HEK293 (cell line): ENCODE measurements around the gene PLCD3.

ENCODE experiments used
- CTCF ChIA-PET: fragments of 350-600 bp; formaldehyde crosslinking; extraction: SDS; loops from one replicate; lab custom pipeline; 2021; ENCODE audit warnings: antibody characterized with exemption; lab: Yijun Ruan, JAX
- POLR2A ChIA-PET: fragments of 300-600 bp; formaldehyde crosslinking; extraction: SDS; loops from one replicate; lab custom pipeline; 2020; ENCODE audit warnings: antibody characterized with exemption, inconsistent platforms; lab: Yijun Ruan, JAX
- H3K27ac ChIP-seq: fragments of 200-500 bp; sonication (Bioruptor generic); 2 replicates; pipeline ENCODE4 v1.5.1; 2014; ENCODE audit warnings: low read depth, low read length, control low read depth, inconsistent platforms; ENCODE audit errors: extremely low read depth
- H3K36me3 ChIP-seq, 2 experiments: fragments of 200-500 bp in 1 of 2; sonication (Bioruptor generic) in 1 of 2; 1 replicate in 1 of 2; 2 replicates in 1 of 2; pipeline ENCODE4 v1.5.1; 2014 to 2017; ENCODE audit warnings: inconsistent platforms in 2 of 2, low read length in 2 of 2; ENCODE audit not compliant: control insufficient read depth in 2 of 2, insufficient read depth in 1 of 2
- H3K4me1 ChIP-seq: fragments of 200-500 bp; sonication (Bioruptor generic); 2 replicates; pipeline ENCODE4 v1.5.1; 2014; ENCODE audit warnings: mild to moderate bottlenecking, low read length, inconsistent platforms; ENCODE audit not compliant: control insufficient read depth, insufficient read depth
- H3K4me3 ChIP-seq: 2 replicates; pipeline ENCODE4 v1.5.1; 2011; ENCODE audit warnings: low read depth, mild to moderate bottlenecking, control low read depth, low read length, moderate library complexity
- H3K9me3 ChIP-seq: fragments of 200-500 bp; sonication (Bioruptor generic); 2 replicates; pipeline ENCODE4 v1.5.1; 2014; ENCODE audit warnings: low read depth, low read length, inconsistent platforms; ENCODE audit not compliant: control insufficient read depth, insufficient read depth
- HOXC10 ChIP-seq: sonication (generic); formaldehyde crosslinking; IDR thresholded peaks from 2 replicates; pipeline ENCODE4 v1.8.1; 2023; ENCODE audit warnings: mild to moderate bottlenecking, missing genetic modification reagents
- KLF10 ChIP-seq: fragments of 450-650 bp; IDR thresholded peaks from 2 replicates; pipeline ENCODE4 v1.5.1; 2018; ENCODE audit warnings: missing biosample characterization, mild to moderate bottlenecking, missing genetic modification characterization
- KLF7 ChIP-seq: fragments of 450-650 bp; formaldehyde crosslinking; IDR thresholded peaks from 2 replicates; pipeline ENCODE4 v1.5.1; 2016; ENCODE audit warnings: missing biosample characterization, missing genetic modification characterization, borderline replicate concordance
- SCRT2 ChIP-seq: fragments of 450-650 bp; formaldehyde crosslinking; IDR thresholded peaks from 2 replicates; pipeline ENCODE4 v1.5.1; 2016; ENCODE audit warnings: missing biosample characterization, missing genetic modification characterization
- TRIM28 ChIP-seq: IDR thresholded peaks from 2 replicates; pipeline ENCODE4 v1.6.1; 2011; ENCODE audit warnings: low read length, control low read depth, borderline replicate concordance
- YY2 ChIP-seq: fragments of 450-650 bp; formaldehyde crosslinking; IDR thresholded peaks from 2 replicates; pipeline ENCODE4 v1.5.1; 2016; ENCODE audit warnings: missing biosample characterization, missing genetic modification characterization
- ZFHX2 ChIP-seq: fragments of 450-650 bp; formaldehyde crosslinking; conservative IDR thresholded peaks from 2 replicates; pipeline ENCODE4 v1.5.1; 2016; ENCODE audit warnings: missing biosample characterization, missing genetic modification characterization
- ZNF155 ChIP-seq: fragments of 450-650 bp; formaldehyde crosslinking; IDR thresholded peaks from 2 replicates; pipeline ENCODE4 v1.5.1; 2016; ENCODE audit warnings: missing biosample characterization, missing genetic modification characterization
- ZNF157 ChIP-seq: fragments of 450-650 bp; formaldehyde crosslinking; IDR thresholded peaks from 2 replicates; pipeline ENCODE4 v1.5.1; 2016; ENCODE audit warnings: missing biosample characterization, missing genetic modification characterization
- ZNF335 ChIP-seq: fragments of 450-650 bp; formaldehyde crosslinking; conservative IDR thresholded peaks from 2 replicates; pipeline ENCODE4 v1.5.1; 2016; ENCODE audit warnings: missing biosample characterization, missing genetic modification characterization
- ZNF354C ChIP-seq: fragments of 450-650 bp; formaldehyde crosslinking; IDR thresholded peaks from 2 replicates; pipeline ENCODE4 v1.5.1; 2016; ENCODE audit warnings: missing biosample characterization, missing genetic modification characterization, low read depth, borderline replicate concordance
- ZNF423 ChIP-seq: fragments of 450-650 bp; formaldehyde crosslinking; IDR thresholded peaks from 2 replicates; pipeline ENCODE4 v1.5.1; 2016; ENCODE audit warnings: missing biosample characterization, missing genetic modification characterization
- ZNF510 ChIP-seq: fragments of 450-650 bp; formaldehyde crosslinking; IDR thresholded peaks from 2 replicates; pipeline ENCODE4 v1.5.1; 2018; ENCODE audit warnings: mild to moderate bottlenecking, missing genetic modification characterization, missing biosample characterization; ENCODE audit not compliant: insufficient replicate concordance
- ZNF530 ChIP-seq: fragments of 450-650 bp; formaldehyde crosslinking; IDR thresholded peaks from 2 replicates; pipeline ENCODE4 v1.5.1; 2016; ENCODE audit warnings: low read depth, missing biosample characterization, missing genetic modification characterization
- ZNF549 ChIP-seq: fragments of 450-650 bp; IDR thresholded peaks from 2 replicates; pipeline ENCODE4 v1.5.1; 2018; ENCODE audit warnings: missing biosample characterization, missing genetic modification characterization, mild to moderate bottlenecking, inconsistent platforms, moderate library complexity
- ZNF555 ChIP-seq: fragments of 450-650 bp; formaldehyde crosslinking; conservative IDR thresholded peaks from 2 replicates; pipeline ENCODE4 v1.5.1; 2017; ENCODE audit warnings: missing biosample characterization, mild to moderate bottlenecking, missing genetic modification characterization, inconsistent platforms
- ZNF571 ChIP-seq: fragments of 450-650 bp; formaldehyde crosslinking; IDR thresholded peaks from 2 replicates; pipeline ENCODE4 v1.5.0; 2017; ENCODE audit warnings: missing biosample characterization, missing genetic modification characterization
- ZNF600 ChIP-seq: fragments of 450-650 bp; formaldehyde crosslinking; IDR thresholded peaks from 2 replicates; pipeline ENCODE4 v1.5.1; 2016; ENCODE audit warnings: missing biosample characterization, missing genetic modification characterization
- ZNF624 ChIP-seq: fragments of 450-650 bp; formaldehyde crosslinking; IDR thresholded peaks from 2 replicates; pipeline ENCODE4 v1.5.1; 2017; ENCODE audit warnings: missing biosample characterization, missing genetic modification characterization
- ZNF747 ChIP-seq: fragments of 450-650 bp; formaldehyde crosslinking; IDR thresholded peaks from 2 replicates; pipeline ENCODE4 v1.5.1; 2016; ENCODE audit warnings: missing biosample characterization, missing genetic modification characterization
- ZNF768 ChIP-seq: fragments of 450-650 bp; formaldehyde crosslinking; IDR thresholded peaks from 2 replicates; pipeline ENCODE4 v1.5.1; 2018; ENCODE audit warnings: missing biosample characterization, mild to moderate bottlenecking, missing genetic modification characterization
- TF ChIP-seq, protein P1 (sequence below): fragments of 450-650 bp; formaldehyde crosslinking; IDR thresholded peaks from 2 replicates; pipeline ENCODE4 v1.5.1; 2016; ENCODE audit warnings: missing biosample characterization, missing genetic modification characterization, borderline replicate concordance
- TF ChIP-seq, protein P2 (sequence below): fragments of 450-650 bp; formaldehyde crosslinking; IDR thresholded peaks from 2 replicates; pipeline ENCODE4 v1.5.1; 2017; ENCODE audit warnings: missing biosample characterization, missing genetic modification characterization
- TF ChIP-seq, protein P3 (sequence below): fragments of 450-650 bp; formaldehyde crosslinking; IDR thresholded peaks from 2 replicates; pipeline ENCODE4 v1.5.1; 2016; ENCODE audit warnings: missing biosample characterization, missing genetic modification characterization

The PLCD3 gene

DNA sequence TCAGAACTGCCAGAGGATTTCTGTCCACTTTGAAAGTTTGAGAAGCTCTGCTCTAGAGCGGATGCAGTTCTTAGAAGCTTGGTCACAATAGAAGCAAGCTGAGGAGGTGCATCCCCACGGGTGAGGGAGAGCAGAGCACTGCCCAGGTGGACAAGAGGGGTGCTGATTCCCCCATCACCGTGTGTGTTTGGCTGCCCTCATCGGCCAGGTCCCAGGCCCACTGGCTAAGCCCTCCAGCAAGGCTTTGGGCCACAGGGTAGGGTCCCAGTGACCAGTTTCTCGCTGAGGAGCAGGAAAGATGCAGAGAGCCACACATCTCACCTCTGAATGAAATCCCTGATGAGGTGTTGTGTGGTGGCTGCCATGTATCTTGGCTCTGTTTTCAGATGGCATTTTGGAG, 44.3 kb downstream of the PLCD3 start:
- H3K9me3 ChIP-seq: no peaks in the 10 kb centered on the region
- CTCF ChIA-PET: interaction anchor here (1.0 to 6.9 kb wide), 3 partner anchors 9 to 47 kb away, joined by 5 to 71 read pairs (median 6); partner anchors contain the start of gene ACBD4
- peaks cover 81 to 91% of the 10 kb centered on the region in 2 experiments for H3K36me3 ChIP-seq
- no peak overlapping the region for H3K4me3 ChIP-seq
- no peak overlapping the region for H3K27ac ChIP-seq
- POLR2A ChIA-PET: no interaction called here
- no peaks in the 10 kb centered on the region for H3K4me1 ChIP-seq
- TF ChIP-seq ZNF555 (tag by site-specific recombination) (no peak), ZNF423 (tag by site-specific recombination) (no peak), KLF7 (tag by site-specific recombination) (no peak), SCRT2 (no peak), ZNF157 (tag by site-specific recombination) (no peak), ZNF354C (tag by site-specific recombination) (no peak), ZNF571 (tag by site-specific recombination) (no peak), ZNF335 (tag by site-specific recombination) (no peak), ZNF624 (tag by site-specific recombination) (no peak), ZFHX2 (no peak), KLF10 (tag by site-specific recombination) (no peak), ZNF155 (no peak)
- TF ChIP-seq, protein P1, sequence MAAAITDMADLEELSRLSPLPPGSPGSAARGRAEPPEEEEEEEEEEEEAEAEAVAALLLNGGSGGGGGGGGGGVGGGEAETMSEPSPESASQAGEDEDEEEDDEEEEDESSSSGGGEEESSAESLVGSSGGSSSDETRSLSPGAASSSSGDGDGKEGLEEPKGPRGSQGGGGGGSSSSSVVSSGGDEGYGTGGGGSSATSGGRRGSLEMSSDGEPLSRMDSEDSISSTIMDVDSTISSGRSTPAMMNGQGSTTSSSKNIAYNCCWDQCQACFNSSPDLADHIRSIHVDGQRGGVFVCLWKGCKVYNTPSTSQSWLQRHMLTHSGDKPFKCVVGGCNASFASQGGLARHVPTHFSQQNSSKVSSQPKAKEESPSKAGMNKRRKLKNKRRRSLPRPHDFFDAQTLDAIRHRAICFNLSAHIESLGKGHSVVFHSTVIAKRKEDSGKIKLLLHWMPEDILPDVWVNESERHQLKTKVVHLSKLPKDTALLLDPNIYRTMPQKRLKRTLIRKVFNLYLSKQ (tag by site-specific recombination): no peak

DNA sequence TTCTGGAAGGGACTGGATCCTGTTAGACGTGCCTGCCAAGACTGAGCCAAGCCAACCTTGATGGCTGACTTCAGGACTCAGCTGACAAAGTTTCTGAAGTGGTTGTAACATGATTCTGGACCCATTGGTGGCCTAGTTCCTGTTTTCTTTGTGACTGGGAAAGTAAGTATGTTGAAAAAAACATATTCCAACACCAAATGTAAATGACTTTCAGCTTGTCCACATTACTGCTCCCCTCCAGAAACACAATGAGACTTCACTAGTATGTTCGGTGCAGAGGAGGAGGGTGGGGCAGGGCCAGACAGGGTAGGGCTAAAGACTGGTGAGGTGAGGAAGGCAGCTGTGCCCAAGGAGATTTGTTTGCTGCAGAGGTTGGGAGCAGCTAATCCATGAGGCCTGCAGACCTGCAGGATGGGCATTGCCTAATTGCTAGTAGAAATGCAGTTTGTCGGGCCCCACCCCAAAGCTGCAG, 44.8 kb downstream of the PLCD3 start:
- POLR2A ChIA-PET: no interaction called here
- CTCF ChIA-PET: interaction anchor here (0.6 to 6.9 kb wide), 5 partner anchors 9 to 1458 kb away, joined by 4 to 71 read pairs (median 5); partner anchors contain the start of gene ACBD4
- Histone ChIP-seq H3K4me3 (no peak overlapping the region), H3K36me3 (peaks cover 84 to 88% of the 10 kb centered on the region in 2 experiments), H3K9me3 (no peaks in the 10 kb centered on the region), H3K27ac (no peak overlapping the region), H3K4me1 (no peaks in the 10 kb centered on the region)
- TF ChIP-seq, protein P2, sequence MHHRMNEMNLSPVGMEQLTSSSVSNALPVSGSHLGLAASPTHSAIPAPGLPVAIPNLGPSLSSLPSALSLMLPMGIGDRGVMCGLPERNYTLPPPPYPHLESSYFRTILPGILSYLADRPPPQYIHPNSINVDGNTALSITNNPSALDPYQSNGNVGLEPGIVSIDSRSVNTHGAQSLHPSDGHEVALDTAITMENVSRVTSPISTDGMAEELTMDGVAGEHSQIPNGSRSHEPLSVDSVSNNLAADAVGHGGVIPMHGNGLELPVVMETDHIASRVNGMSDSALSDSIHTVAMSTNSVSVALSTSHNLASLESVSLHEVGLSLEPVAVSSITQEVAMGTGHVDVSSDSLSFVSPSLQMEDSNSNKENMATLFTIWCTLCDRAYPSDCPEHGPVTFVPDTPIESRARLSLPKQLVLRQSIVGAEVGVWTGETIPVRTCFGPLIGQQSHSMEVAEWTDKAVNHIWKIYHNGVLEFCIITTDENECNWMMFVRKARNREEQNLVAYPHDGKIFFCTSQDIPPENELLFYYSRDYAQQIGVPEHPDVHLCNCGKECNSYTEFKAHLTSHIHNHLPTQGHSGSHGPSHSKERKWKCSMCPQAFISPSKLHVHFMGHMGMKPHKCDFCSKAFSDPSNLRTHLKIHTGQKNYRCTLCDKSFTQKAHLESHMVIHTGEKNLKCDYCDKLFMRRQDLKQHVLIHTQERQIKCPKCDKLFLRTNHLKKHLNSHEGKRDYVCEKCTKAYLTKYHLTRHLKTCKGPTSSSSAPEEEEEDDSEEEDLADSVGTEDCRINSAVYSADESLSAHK: no peak
- TF ChIP-seq ZNF571 (tag by site-specific recombination) (no peak), ZNF768 (tag by site-specific recombination) (no peak), ZNF600 (tag by site-specific recombination) (peak; percentile 55; the same call in 1 of the 2 replicates)
- TF ChIP-seq, all 188 proteins: peak for 1

DNA sequence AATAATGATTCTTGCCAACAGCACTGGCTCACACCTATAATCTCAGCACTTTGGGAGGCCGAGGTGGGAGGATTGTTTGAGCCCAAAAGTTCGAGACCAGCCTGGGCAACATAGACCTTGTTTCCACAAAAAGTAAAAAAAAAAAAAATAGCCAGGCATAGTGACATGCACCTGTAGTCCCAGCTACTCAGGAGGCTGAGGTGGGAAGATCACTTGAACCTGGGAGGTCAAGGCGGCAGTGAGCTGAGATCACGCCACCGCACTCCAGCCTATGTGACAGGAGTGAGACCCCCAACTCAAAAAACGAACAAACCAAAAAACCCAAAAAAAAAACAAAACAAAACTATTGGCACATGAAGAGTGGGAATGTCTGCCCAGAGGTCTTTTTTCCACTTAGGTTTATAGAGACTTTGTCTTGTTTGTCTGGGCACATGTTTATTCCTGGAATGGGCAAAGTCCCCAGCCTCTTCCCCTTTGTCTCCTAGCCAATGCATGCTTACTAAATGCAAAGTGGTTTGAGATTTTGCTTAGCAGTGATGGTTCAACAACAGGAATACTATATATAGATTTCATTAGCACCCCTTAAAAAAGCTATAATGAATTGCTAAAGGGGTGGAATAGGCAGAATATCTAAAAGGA, 45.3 kb downstream of the PLCD3 start:
- POLR2A ChIA-PET: no interaction called here
- Histone ChIP-seq H3K36me3 (peaks cover 85 to 88% of the 10 kb centered on the region in 2 experiments), H3K27ac (no peak overlapping the region), H3K4me3 (no peak overlapping the region), H3K9me3 (no peaks in the 10 kb centered on the region), H3K4me1 (no peaks in the 10 kb centered on the region)
- TF ChIP-seq ZNF549 (tag by site-specific recombination) (no peak), ZNF423 (tag by site-specific recombination) (no peak), YY2 (tag by site-specific recombination) (no peak), ZNF510 (tag by site-specific recombination) (no peak), ZNF747 (tag by site-specific recombination) (no peak), ZNF530 (no peak), TRIM28 (no peak), HOXC10 (CRISPR knock-in tag) (no peak)
- TF ChIP-seq, protein P3, sequence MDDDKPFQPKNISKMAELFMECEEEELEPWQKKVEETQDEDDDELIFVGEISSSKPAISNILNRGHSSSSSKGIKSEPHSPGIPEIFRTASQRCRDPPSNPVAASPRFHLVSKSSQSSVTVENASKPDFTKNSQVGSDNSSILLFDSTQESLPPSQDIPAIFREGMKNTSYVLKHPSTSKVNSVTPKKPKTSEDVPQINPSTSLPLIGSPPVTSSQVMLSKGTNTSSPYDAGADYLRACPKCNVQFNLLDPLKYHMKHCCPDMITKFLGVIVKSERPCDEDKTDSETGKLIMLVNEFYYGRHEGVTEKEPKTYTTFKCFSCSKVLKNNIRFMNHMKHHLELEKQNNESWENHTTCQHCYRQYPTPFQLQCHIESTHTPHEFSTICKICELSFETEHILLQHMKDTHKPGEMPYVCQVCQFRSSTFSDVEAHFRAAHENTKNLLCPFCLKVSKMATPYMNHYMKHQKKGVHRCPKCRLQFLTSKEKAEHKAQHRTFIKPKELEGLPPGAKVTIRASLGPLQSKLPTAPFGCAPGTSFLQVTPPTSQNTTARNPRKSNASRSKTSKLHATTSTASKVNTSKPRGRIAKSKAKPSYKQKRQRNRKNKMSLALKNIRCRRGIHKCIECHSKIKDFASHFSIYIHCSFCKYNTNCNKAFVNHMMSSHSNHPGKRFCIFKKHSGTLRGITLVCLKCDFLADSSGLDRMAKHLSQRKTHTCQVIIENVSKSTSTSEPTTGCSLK (tag by site-specific recombination): no peak
- CTCF ChIA-PET: interaction anchor here (0.6 to 6.9 kb wide), 5 partner anchors 8 to 1457 kb away, joined by 4 to 71 read pairs (median 6); partner anchors contain the start of gene ACBD4
